Right lobe of liver (tissue), 4 donors: Measurements from ENCODE around the gene NSDHL.

Experiments used
- CTCF ChIP-seq, 4 donors: fragments of 200-600 bp in 3 of 4; fragments of 450-650 bp in 1 of 4; IDR thresholded peaks; one replicate each; pipeline versions ENCODE4 v1.5.1 to v1.8.0; 2016 to 2022; ENCODE audit warnings: antibody characterized with exemption in 4 of 4, mild to moderate bottlenecking in 2 of 4
- POLR2A ChIP-seq: fragments of 450-650 bp; IDR thresholded peaks from one replicate; pipeline ENCODE4 v1.6.1; 2017; ENCODE audit warnings: antibody characterized with exemption, mild to moderate bottlenecking
- donor health status: DM: no; HTN: no; CAD: no.
- donor health status: DM: no; HTN: no; CAD: no.
- donor health status: DM: no; HTN: yes; CAD: no.

GRCh38 chrX:152806035-152806434 is 24.8 kb upstream of the NSDHL start:
- TF ChIP-seq CTCF (IDR thresholded peaks at IDR 0.05): no peak
- TF ChIP-seq POLR2A: no peak
